Neuronal stem cell (in vitro differentiated cells): ENCODE measurements around the gene ATP6V1F.
A peak's percentile ranks its signal among the peaks of the same experiment; 100 is the strongest.

ENCODE experiments used
- DNase-seq: peaks from one replicate; pipeline ENCODE4 v3.0.0-alpha.2; 2013; ENCODE audit warnings: low spot score
- H2AFZ ChIP-seq: one replicate; pipeline ENCODE4 v1.6.1; 2013; ENCODE audit warnings: mild to moderate bottlenecking, low read length, inconsistent platforms
- H2AK5ac ChIP-seq: 2 replicates; pipeline ENCODE4 v1.6.1; 2013; ENCODE audit warnings: low read depth, mild to moderate bottlenecking, inconsistent platforms, low read length, moderate library complexity, mixed read lengths
- H2BK120ac ChIP-seq: 2 replicates; pipeline ENCODE4 v1.6.1; 2013; ENCODE audit warnings: low read depth, mild to moderate bottlenecking, inconsistent platforms, low read length, moderate library complexity, mixed read lengths
- H2BK12ac ChIP-seq: one replicate; pipeline ENCODE4 v1.6.1; 2013; ENCODE audit warnings: low read length, inconsistent platforms
- H2BK15ac ChIP-seq: 2 replicates; pipeline ENCODE4 v1.6.1; 2013; ENCODE audit warnings: mild to moderate bottlenecking, low read length, inconsistent platforms, mixed read lengths
- H2BK5ac ChIP-seq: one replicate; pipeline ENCODE4 v1.6.1; 2013; ENCODE audit warnings: inconsistent platforms, mild to moderate bottlenecking, low read length, moderate library complexity
- H3K14ac ChIP-seq: one replicate; pipeline ENCODE4 v1.6.1; 2013; ENCODE audit warnings: low read length, inconsistent platforms
- H3K18ac ChIP-seq: 2 replicates; pipeline ENCODE4 v1.6.1; 2013; ENCODE audit warnings: low read length, inconsistent platforms
- H3K23ac ChIP-seq: 2 replicates; pipeline ENCODE4 v1.6.1; 2013; ENCODE audit warnings: low read depth, mild to moderate bottlenecking, mixed read lengths, low read length, inconsistent platforms; ENCODE audit not compliant: poor library complexity
- H3K27ac ChIP-seq: replicated peaks from 3 replicates; pipeline ENCODE4 v1.5.1; 2013; ENCODE audit warnings: low read length, inconsistent platforms
- H3K27me3 ChIP-seq, 3 experiments: 2 replicates each; pipeline ENCODE4 v1.6.1; 2013; ENCODE audit warnings: low read length in 3 of 3, mild to moderate bottlenecking in 2 of 3, inconsistent platforms in 1 of 3, low read depth in 1 of 3, mixed read lengths in 1 of 3, moderate library complexity in 1 of 3; ENCODE audit not compliant: control insufficient read depth in 3 of 3, insufficient read depth in 3 of 3
- H3K36me3 ChIP-seq, 2 donors: replicated peaks in 1 of 2; 2 replicates each; pipeline ENCODE4 v1.6.1; 2013; ENCODE audit warnings: low read length in 2 of 2; ENCODE audit not compliant: control insufficient read depth in 2 of 2, insufficient read depth in 2 of 2
- H3K4ac ChIP-seq: 2 replicates; pipeline ENCODE4 v1.6.1; 2013; ENCODE audit warnings: inconsistent platforms, mild to moderate bottlenecking, low read length, moderate library complexity
- H3K4me1 ChIP-seq, 2 donors: 1 replicate in 1 of 2; 2 replicates in 1 of 2; pipeline ENCODE4 v1.6.1; 2013; ENCODE audit warnings: low read length in 2 of 2, low read depth in 1 of 2; ENCODE audit not compliant: control insufficient read depth in 2 of 2, insufficient read depth in 1 of 2
- H3K4me2 ChIP-seq: one replicate; pipeline ENCODE4 v1.6.1; 2013; ENCODE audit warnings: mild to moderate bottlenecking, low read length, inconsistent platforms; ENCODE audit not compliant: insufficient read depth, poor library complexity, severe bottlenecking
- H3K4me3 ChIP-seq, 2 donors: 2 replicates each; pipeline ENCODE4 v1.5.1; 2013; ENCODE audit warnings: low read length in 2 of 2, mild to moderate bottlenecking in 2 of 2, inconsistent platforms in 1 of 2, moderate library complexity in 1 of 2
- H3K79me1 ChIP-seq: one replicate; pipeline ENCODE4 v1.6.1; 2013; ENCODE audit warnings: low read depth, mild to moderate bottlenecking, inconsistent platforms, low read length, moderate library complexity
- H3K9ac ChIP-seq: one replicate; pipeline ENCODE4 v1.6.1; 2013; ENCODE audit warnings: mild to moderate bottlenecking, low read depth, low read length, inconsistent platforms; ENCODE audit not compliant: poor library complexity
- H3K9me3 ChIP-seq, 2 donors: replicated peaks in 1 of 2; 2 replicates each; pipeline versions ENCODE3 to v1.6.1; 2013; ENCODE audit warnings: low read length in 2 of 2, mild to moderate bottlenecking in 2 of 2, inconsistent platforms in 1 of 2, low read depth in 1 of 2, mixed read lengths in 1 of 2, moderate library complexity in 1 of 2; ENCODE audit not compliant: control insufficient read depth in 2 of 2, insufficient read depth in 1 of 2
- H4K8ac ChIP-seq: one replicate; pipeline ENCODE4 v1.6.1; 2013; ENCODE audit warnings: low read depth, mild to moderate bottlenecking, inconsistent platforms, low read length, moderate library complexity
- H4K91ac ChIP-seq: one replicate; pipeline ENCODE4 v1.6.1; 2013; ENCODE audit warnings: low read length, low read depth, mild to moderate bottlenecking, inconsistent platforms; ENCODE audit not compliant: poor library complexity
- WGBS, 2 donors: extraction: QIAGEN DNeasy Blood & Tissue Kit; methylation state at CpG; one replicate each; pipeline ENCODE4 v1.1.7; 2013; ENCODE audit warnings: missing lambda C conversion rate in 2 of 2, mixed read lengths in 1 of 2; ENCODE audit not compliant: insufficient read length in 2 of 2, insufficient replicate concordance in 1 of 2; ENCODE audit errors: extremely low coverage in 2 of 2; 5-methylcytosine and 5-hydroxymethylcytosine counted together

The ATP6V1F gene

GRCh38 chr7:128868624-128869137 is 6.0 kb downstream of the ATP6V1F start:
- Histone ChIP-seq H2AFZ (peak overlapping the region; percentile 98), H3K27me3 (peaks cover 0 to 40% (median 31%) of the 10 kb centered on the region in 3 experiments), H3K23ac (peak overlapping the region; percentile 78), H2BK15ac (peak overlapping the region; percentile 66), H3K4ac (no peak overlapping the region), H2BK5ac (no peak overlapping the region), H4K91ac (no peak overlapping the region), H3K4me2 (peak overlapping the region; percentile 99), H3K36me3 (peaks cover 14 to 15% of the 10 kb centered on the region in 2 donors), H3K4me1 (peaks cover 0 to 12% of the 10 kb centered on the region in 2 donors), H2BK12ac (no peak overlapping the region), H3K27ac (no peak overlapping the region), H3K4me3 (peak overlapping the region in 1 of 2 donors; percentile 79), H4K8ac (no peak overlapping the region), H3K9me3 (no peaks in the 10 kb centered on the region), H3K14ac (no peak overlapping the region), H2AK5ac (peak overlapping the region; percentile 83), H3K9ac (peak overlapping the region; percentile 89), H2BK120ac (peak overlapping the region; percentile 10), H3K18ac (peak overlapping the region; percentile 92), H3K79me1 (no peaks in the 10 kb centered on the region)
- DNase-seq = no peak
- no CpG with 5 or more reads among the region's 13 CpGs for WGBS, 2 donors

- H3K27me3 ChIP-seq = peaks cover 0 to 40% (median 31%) of the 10 kb centered on the region in 3 experiments
- peaks cover 0 to 11% of the 10 kb centered on the region in 2 donors for H3K4me1 ChIP-seq
- H3K27ac ChIP-seq = no peak overlapping the region
- peak overlapping the region; percentile 83 for H2AK5ac ChIP-seq
- H3K18ac ChIP-seq = peak overlapping the region; percentile 92
- H3K14ac ChIP-seq = no peak overlapping the region
- H3K9me3 ChIP-seq = no peaks in the 10 kb centered on the region
- H4K8ac ChIP-seq = no peak overlapping the region
- peak overlapping the region; percentile 78 for H3K23ac ChIP-seq
- peak overlapping the region; percentile 46 to 79 for H3K4me3 ChIP-seq
- H4K91ac ChIP-seq = no peak overlapping the region
- H2BK5ac ChIP-seq = no peak overlapping the region
- H2BK15ac ChIP-seq = peak overlapping the region; percentile 66
- no peaks in the 10 kb centered on the region for H3K79me1 ChIP-seq
- peaks cover 14 to 15% of the 10 kb centered on the region in 2 donors for H3K36me3 ChIP-seq
- H2BK12ac ChIP-seq = no peak overlapping the region
- H2AFZ ChIP-seq = peak overlapping the region; percentile 98
- H2BK120ac ChIP-seq = peak overlapping the region; percentile 10
- H3K4ac ChIP-seq = no peak overlapping the region
- H3K4me2 ChIP-seq = peak overlapping the region; percentile 99
- DNase-seq = peak; percentile 59
- H3K9ac ChIP-seq = peak overlapping the region; percentile 89
- WGBS, 2 donors = no CpG with 5 or more reads among the region's 86 CpGs
These were observed 6.7 kb downstream of the ATP6V1F start for GRCh38 chr7:128869138-128869943.

- peak overlapping the region; percentile 36 for H2AK5ac ChIP-seq
- no peak overlapping the region for H3K23ac ChIP-seq
- H3K9me3 ChIP-seq = no peaks in the 10 kb centered on the region
- peak overlapping the region; percentile 99 for H3K4me2 ChIP-seq
- no CpG with 5 or more reads among the region's 30 CpGs for WGBS, 2 donors
- H2BK12ac ChIP-seq = no peak overlapping the region
- DNase-seq = peak; percentile 32
- H2BK5ac ChIP-seq = no peak overlapping the region
- H3K14ac ChIP-seq = no peak overlapping the region
- no peak overlapping the region for H3K4ac ChIP-seq
- H3K4me1 ChIP-seq = peaks cover 0 to 11% of the 10 kb centered on the region in 2 donors
- H3K18ac ChIP-seq = peak overlapping the region; percentile 92
- no peak overlapping the region for H2BK120ac ChIP-seq
- peaks cover 13 to 14% of the 10 kb centered on the region in 2 donors for H3K36me3 ChIP-seq
- peaks cover 0 to 40% (median 34%) of the 10 kb centered on the region in 3 experiments for H3K27me3 ChIP-seq
- H4K91ac ChIP-seq = no peak overlapping the region
- peak overlapping the region; percentile 98 for H2AFZ ChIP-seq
- H3K4me3 ChIP-seq = peak overlapping the region; percentile 46 to 79
- H2BK15ac ChIP-seq = peak overlapping the region; percentile 66
- H4K8ac ChIP-seq = no peak overlapping the region
- no peaks in the 10 kb centered on the region for H3K79me1 ChIP-seq
- no peak overlapping the region for H3K27ac ChIP-seq
- no peak overlapping the region for H3K9ac ChIP-seq
These were observed 7.3 kb downstream of the ATP6V1F start for GRCh38 chr7:128869944-128870285.

- Histone ChIP-seq H3K4ac (no peak overlapping the region), H2BK5ac (no peak overlapping the region), H2BK12ac (no peak overlapping the region), H3K27ac (no peak overlapping the region), H3K36me3 (peaks cover 3% of the 10 kb centered on the region in 2 donors), H2AFZ (no peak overlapping the region), H2BK120ac (no peak overlapping the region), H3K9me3 (no peaks in the 10 kb centered on the region), H4K91ac (no peak overlapping the region), H3K4me1 (peaks cover 0 to 11% of the 10 kb centered on the region in 2 donors), H3K27me3 (peaks cover 0 to 42% (median 40%) of the 10 kb centered on the region in 3 experiments), H3K18ac (no peak overlapping the region), H3K9ac (no peak overlapping the region), H2BK15ac (no peak overlapping the region), H3K4me3 (no peak overlapping the region), H3K4me2 (no peak overlapping the region), H2AK5ac (no peak overlapping the region), H3K14ac (no peak overlapping the region), H3K79me1 (no peaks in the 10 kb centered on the region), H3K23ac (no peak overlapping the region), H4K8ac (no peak overlapping the region)
- no CpG with 5 or more reads among the region's 5 CpGs for WGBS, 2 donors
- no peak for DNase-seq
These were observed 8.4 kb downstream of the ATP6V1F start for GRCh38 chr7:128871050-128871449.
